Aortic smooth muscle cell (primary cell): ENCODE results near the gene SLC4A3. TPM values are rescaled to one million over a fixed set of nuclear protein-coding genes. Genes with fewer than 3 reads are reported as not detected.

Experiments
- total RNA-seq: library from RNA; depleted of rRNA; stranded (reverse); fragments of >200 nt; gene quantifications from 2 replicates; pipeline ENCODE4 v1.2.3, GENCODE V29; 2014

SLC4A3 gene, protein sequence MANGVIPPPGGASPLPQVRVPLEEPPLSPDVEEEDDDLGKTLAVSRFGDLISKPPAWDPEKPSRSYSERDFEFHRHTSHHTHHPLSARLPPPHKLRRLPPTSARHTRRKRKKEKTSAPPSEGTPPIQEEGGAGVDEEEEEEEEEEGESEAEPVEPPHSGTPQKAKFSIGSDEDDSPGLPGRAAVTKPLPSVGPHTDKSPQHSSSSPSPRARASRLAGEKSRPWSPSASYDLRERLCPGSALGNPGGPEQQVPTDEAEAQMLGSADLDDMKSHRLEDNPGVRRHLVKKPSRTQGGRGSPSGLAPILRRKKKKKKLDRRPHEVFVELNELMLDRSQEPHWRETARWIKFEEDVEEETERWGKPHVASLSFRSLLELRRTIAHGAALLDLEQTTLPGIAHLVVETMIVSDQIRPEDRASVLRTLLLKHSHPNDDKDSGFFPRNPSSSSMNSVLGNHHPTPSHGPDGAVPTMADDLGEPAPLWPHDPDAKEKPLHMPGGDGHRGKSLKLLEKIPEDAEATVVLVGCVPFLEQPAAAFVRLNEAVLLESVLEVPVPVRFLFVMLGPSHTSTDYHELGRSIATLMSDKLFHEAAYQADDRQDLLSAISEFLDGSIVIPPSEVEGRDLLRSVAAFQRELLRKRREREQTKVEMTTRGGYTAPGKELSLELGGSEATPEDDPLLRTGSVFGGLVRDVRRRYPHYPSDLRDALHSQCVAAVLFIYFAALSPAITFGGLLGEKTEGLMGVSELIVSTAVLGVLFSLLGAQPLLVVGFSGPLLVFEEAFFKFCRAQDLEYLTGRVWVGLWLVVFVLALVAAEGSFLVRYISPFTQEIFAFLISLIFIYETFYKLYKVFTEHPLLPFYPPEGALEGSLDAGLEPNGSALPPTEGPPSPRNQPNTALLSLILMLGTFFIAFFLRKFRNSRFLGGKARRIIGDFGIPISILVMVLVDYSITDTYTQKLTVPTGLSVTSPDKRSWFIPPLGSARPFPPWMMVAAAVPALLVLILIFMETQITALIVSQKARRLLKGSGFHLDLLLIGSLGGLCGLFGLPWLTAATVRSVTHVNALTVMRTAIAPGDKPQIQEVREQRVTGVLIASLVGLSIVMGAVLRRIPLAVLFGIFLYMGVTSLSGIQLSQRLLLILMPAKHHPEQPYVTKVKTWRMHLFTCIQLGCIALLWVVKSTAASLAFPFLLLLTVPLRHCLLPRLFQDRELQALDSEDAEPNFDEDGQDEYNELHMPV
- 0.40 and 0.50 TPM in 2 replicates for total RNA-seq

DNA sequence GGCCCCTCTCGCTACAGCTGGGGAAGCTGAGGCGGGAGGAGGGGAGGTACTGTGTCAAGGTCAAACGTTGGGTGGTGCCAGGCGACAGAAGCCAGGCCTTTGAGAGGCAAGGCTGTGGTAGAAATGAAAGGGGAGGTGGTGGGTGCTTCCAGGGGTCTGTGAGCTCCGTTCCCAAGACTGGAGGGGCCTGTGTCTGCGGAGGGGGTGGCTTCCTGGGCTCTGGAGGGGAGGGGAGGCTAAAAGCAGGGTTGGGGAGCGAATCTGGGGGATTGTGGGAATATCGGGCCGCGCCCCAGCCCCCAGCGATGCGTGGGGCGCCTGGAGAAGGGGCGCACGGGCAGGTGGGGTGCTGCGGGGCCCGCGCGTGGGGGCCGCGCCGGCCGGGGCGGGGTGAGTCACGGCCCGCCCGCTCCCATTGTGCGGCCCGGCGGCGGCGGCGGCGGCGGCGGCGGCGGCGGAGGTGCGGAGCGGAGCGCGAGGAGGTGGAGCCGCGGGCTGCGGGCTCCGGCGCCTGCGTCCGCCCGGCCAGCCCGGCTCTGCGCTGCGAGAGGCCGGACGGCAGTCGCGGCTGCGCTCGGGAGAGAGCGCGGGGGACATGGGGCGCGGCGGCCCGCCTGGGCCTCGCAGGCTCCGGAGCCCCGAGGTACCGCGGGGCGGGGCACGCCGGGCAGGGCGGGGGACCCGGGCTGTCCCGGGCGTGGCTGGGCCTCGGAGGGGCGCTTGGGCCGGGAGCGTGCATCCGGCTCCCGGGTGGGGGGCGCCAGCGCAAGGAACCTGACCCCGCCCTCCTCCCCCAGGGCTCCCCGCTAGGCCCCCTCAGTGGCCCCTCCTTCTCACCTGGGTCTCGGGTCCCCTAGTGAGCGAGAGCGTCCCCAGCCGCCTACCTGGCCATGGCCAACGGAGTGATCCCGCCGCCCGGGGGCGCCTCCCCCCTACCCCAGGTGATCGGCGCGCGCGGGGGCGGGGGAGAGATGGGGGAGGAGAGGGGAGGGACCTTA, at the start of gene SLC4A3:
SLC4A3 (plus strand) TSS at position 528 of the 998 bp plus-strand sequence; CDS start at position 891, 363 bp downstream.

DNA sequence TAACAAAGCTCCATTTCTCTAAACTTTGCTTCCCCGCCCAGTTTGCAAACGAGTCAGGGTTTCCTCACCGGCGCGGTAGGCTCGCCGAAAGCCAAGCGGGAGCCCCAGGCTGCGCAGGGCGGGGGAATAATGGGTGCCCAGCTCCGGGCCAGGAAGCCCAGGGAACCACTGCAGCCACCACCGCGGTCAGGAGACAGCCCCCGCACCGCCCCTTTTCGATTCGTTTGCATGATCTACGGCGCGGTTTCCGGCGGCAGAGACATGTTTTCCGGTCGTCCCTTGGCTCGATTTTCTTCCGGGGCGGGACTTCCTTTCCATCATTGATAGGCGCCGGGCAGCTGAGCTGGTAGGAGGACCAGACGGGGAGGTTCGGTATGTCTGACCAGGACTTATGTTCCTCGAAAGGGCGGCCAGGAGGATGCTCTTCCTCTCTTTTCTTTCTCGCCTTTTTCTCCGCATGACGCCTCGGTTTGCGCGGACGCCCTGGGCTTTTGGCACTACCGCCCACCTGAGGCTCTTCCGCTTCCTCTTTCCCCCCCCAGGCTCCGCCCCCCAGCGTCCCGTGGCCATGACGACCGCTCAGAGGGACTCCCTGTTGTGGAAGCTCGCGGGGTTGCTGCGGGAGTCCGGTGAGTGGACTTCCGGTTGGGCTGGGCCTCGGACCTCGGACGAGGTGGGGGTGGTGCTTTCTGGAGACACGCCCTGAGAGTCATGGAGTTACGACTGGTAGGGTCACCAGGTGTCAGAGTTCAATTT, 29.7 kb upstream of the SLC4A3 start, which contains the start of gene STK11IP:
STK11IP (plus strand) TSS at position 306 of the 756 bp plus-strand sequence; CDS start at position 569, 263 bp downstream.

Other genes starting within 250 kb of the SLC4A3 start
- 47.6 and 49.3 TPM in 2 replicates for gene DNPEP, start 239.7 kb upstream of the SLC4A3 start, total RNA-seq
- gene DES, start 209.3 kb upstream of the SLC4A3 start, total RNA-seq = 0.13 and 0.62 TPM in 2 replicates
- gene SPEG, start 192.8 kb upstream of the SLC4A3 start, total RNA-seq = 11.1 and 25.1 TPM in 2 replicates
- gene GMPPA, start 128.7 kb upstream of the SLC4A3 start, total RNA-seq = 45.5 and 55.0 TPM in 2 replicates
- gene ASIC4, start 113.1 kb upstream of the SLC4A3 start, total RNA-seq = 0.12 TPM in 1 of 2 replicates, not detected in the other
- 107 and 128 TPM in 2 replicates for gene CHPF, start 83.8 kb upstream of the SLC4A3 start, total RNA-seq
- gene TMEM198, start 83.6 kb upstream of the SLC4A3 start, total RNA-seq = 1.1 and 1.3 TPM in 2 replicates
- 28.4 and 43.8 TPM in 2 replicates for gene OBSL1, start 56.1 kb upstream of the SLC4A3 start, total RNA-seq
- gene INHA, start 55.3 kb upstream of the SLC4A3 start, total RNA-seq = 0.13 and 0.25 TPM in 2 replicates
- 11.1 and 12.6 TPM in 2 replicates for gene STK11IP, start 29.8 kb upstream of the SLC4A3 start, total RNA-seq